Erythroblast (primary cell): ENCODE results near the gene USP1.
A peak's percentile ranks its signal among the peaks of the same experiment; 100 is the strongest.

ENCODE experiments used
- DNase-seq, 2 experiments: peaks; one replicate each; lab custom pipeline; 2025; lab: John Stamatoyannopoulos, UW
- GATA1 ChIP-seq: IDR thresholded peaks from 2 replicates; pipeline ENCODE4 v1.6.1; 2011; ENCODE audit warnings: low read depth, mild to moderate bottlenecking, control low read depth, low read length, moderate library complexity
- POLR2A ChIP-seq: IDR thresholded peaks from 2 replicates; pipeline ENCODE4 v1.6.1; 2011; ENCODE audit warnings: mild to moderate bottlenecking, low read length

The USP1 gene

GRCh38 chr1:62436466-62437272 lies at the start of gene USP1:
TSS of gene USP1 (plus strand) at chr1:62437049. CDS start at chr1:62439868, 2,819 bp downstream.
- peak; percentile 32 for TF ChIP-seq POLR2A
- TF ChIP-seq GATA1, result no peak
- DNase-seq, result peak; percentile 100

- TF ChIP-seq POLR2A, result no peak
- no peak for TF ChIP-seq GATA1
- DNase-seq, result no peak
Observed at GRCh38 chr1:62389531-62389930, 47.3 kb upstream of the USP1 start.

GRCh38 chr1:62390071-62390470 lies 46.8 kb upstream of the USP1 start:
- DNase-seq, result no peak
- TF ChIP-seq POLR2A (no peak), GATA1 (no peak)

GRCh38 chr1:62391369-62391971 lies 45.4 kb upstream of the USP1 start:
- TF ChIP-seq GATA1 (no peak), POLR2A (no peak)
- DNase-seq, result peak; percentile 40 to 64

GRCh38 chr1:62392951-62393350 lies 43.9 kb upstream of the USP1 start:
- no peak for DNase-seq
- TF ChIP-seq GATA1 (no peak), POLR2A (no peak)

- TF ChIP-seq POLR2A, result no peak
- TF ChIP-seq GATA1, result no peak
- no peak for DNase-seq
Observed at GRCh38 chr1:62394646-62395045, 42.2 kb upstream of the USP1 start.

- TF ChIP-seq POLR2A, result no peak
- TF ChIP-seq GATA1, result no peak
- DNase-seq, result no peak
Observed at GRCh38 chr1:62395291-62395690, 41.6 kb upstream of the USP1 start.

- no peak for TF ChIP-seq GATA1
- no peak for TF ChIP-seq POLR2A
- no peak for DNase-seq
Observed at GRCh38 chr1:62396871-62397270, 40.0 kb upstream of the USP1 start.

- DNase-seq, result no peak
- TF ChIP-seq GATA1 (no peak), POLR2A (no peak)
Observed at GRCh38 chr1:62397301-62397700, 39.5 kb upstream of the USP1 start.

- no peak for DNase-seq
- TF ChIP-seq POLR2A, result no peak
- no peak for TF ChIP-seq GATA1
Observed at GRCh38 chr1:62398377-62398776, 38.5 kb upstream of the USP1 start.

- DNase-seq, result no peak
- TF ChIP-seq POLR2A (no peak), GATA1 (no peak)
Observed at GRCh38 chr1:62401034-62401760, 35.7 kb upstream of the USP1 start.

- no peak for DNase-seq
- no peak for TF ChIP-seq POLR2A
- no peak for TF ChIP-seq GATA1
Observed at GRCh38 chr1:62405247-62405646, 31.6 kb upstream of the USP1 start.

- TF ChIP-seq GATA1 (no peak), POLR2A (no peak)
- no peak for DNase-seq
Observed at GRCh38 chr1:62406576-62406975, 30.3 kb upstream of the USP1 start.
